Osteoblast (primary cell): ENCODE measurements around the gene STAT4. TPM values are rescaled to one million over a fixed set of nuclear protein-coding genes. Genes with fewer than 3 reads are reported as not detected.

ENCODE experiments used
- DNase-seq: peaks from one replicate; pipeline ENCODE4 v3.0.0; 2011; ENCODE audit warnings: low spot score, mixed read lengths; ENCODE audit not compliant: insufficient read length; ENCODE audit errors: missing footprints
- H2AFZ ChIP-seq: 2 replicates; pipeline ENCODE4 v1.6.0; 2011; ENCODE audit warnings: mild to moderate bottlenecking, low read length
- H3K27ac ChIP-seq: 2 replicates; pipeline ENCODE4 v1.5.1; 2011; ENCODE audit warnings: mild to moderate bottlenecking, low read depth, low read length, moderate library complexity
- H3K27me3 ChIP-seq: 2 replicates; pipeline ENCODE4 v1.6.0; 2012; ENCODE audit warnings: mild to moderate bottlenecking, control low read depth, inconsistent platforms, low read length, moderate library complexity; ENCODE audit not compliant: insufficient read depth
- H3K36me3 ChIP-seq: 2 replicates; pipeline ENCODE4 v1.5.1; 2011; ENCODE audit warnings: mild to moderate bottlenecking, low read length, control low read depth, moderate library complexity; ENCODE audit not compliant: insufficient read depth
- H3K4me1 ChIP-seq: 2 replicates; pipeline ENCODE4 v1.5.1; 2011; ENCODE audit warnings: mild to moderate bottlenecking, low read length, control low read depth, moderate library complexity; ENCODE audit not compliant: insufficient read depth
- H3K4me2 ChIP-seq: 2 replicates; pipeline ENCODE4 v1.6.0; 2011; ENCODE audit warnings: mild to moderate bottlenecking, low read length; ENCODE audit not compliant: insufficient read depth
- H3K4me3 ChIP-seq: fragments of 200-600 bp; sonication (generic); 3 replicates; pipeline ENCODE4 v1.5.1; 2012; ENCODE audit warnings: mild to moderate bottlenecking, low read length, inconsistent platforms; ENCODE audit not compliant: insufficient read depth
- H3K79me2 ChIP-seq: 2 replicates; pipeline ENCODE4 v1.6.0; 2012; ENCODE audit warnings: mild to moderate bottlenecking, low read length, control low read depth, inconsistent platforms; ENCODE audit not compliant: insufficient read depth
- H3K9me3 ChIP-seq: 2 replicates; pipeline ENCODE4 v1.5.1; 2011; ENCODE audit warnings: low read depth, low read length, control low read depth
- H4K20me1 ChIP-seq: 2 replicates; pipeline ENCODE4 v1.6.0; 2012; ENCODE audit warnings: mild to moderate bottlenecking, low read length, control low read depth; ENCODE audit not compliant: insufficient read depth
- total RNA-seq: library from RNA; depleted of rRNA; stranded (reverse); fragments of >200 nt; gene quantifications from 2 replicates; pipeline ENCODE4 v1.2.3, GENCODE V29; 2012
- TF ChIP-seq, protein P1 (sequence below): IDR thresholded peaks from 2 replicates; pipeline ENCODE4 v1.5.1; 2011; ENCODE audit warnings: mild to moderate bottlenecking, low read depth, low read length, moderate library complexity; ENCODE audit errors: extremely low read depth

Gene STAT4
- total RNA-seq, 1 donor: 16.6 TPM

DNA sequence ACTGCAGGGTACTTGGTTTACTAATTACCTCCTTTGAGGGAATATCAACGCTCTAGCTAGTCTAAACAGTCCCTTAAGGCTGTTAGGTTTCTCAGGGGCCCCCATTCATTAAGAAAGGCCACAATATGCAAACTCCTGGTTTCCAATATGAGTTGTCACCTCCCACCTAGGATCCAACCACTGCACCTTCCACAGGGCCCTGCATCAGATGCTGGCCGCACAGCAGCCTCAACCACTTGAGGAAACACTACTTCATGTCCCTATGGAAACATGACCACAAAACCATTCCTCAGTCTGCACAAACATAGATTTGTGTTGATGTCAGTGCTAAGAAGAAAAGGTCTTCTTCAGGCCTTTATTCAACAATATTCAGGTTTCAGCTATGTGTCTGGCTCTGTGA lies 40.9 kb downstream of the STAT4 start:
- no peak for DNase-seq

DNA sequence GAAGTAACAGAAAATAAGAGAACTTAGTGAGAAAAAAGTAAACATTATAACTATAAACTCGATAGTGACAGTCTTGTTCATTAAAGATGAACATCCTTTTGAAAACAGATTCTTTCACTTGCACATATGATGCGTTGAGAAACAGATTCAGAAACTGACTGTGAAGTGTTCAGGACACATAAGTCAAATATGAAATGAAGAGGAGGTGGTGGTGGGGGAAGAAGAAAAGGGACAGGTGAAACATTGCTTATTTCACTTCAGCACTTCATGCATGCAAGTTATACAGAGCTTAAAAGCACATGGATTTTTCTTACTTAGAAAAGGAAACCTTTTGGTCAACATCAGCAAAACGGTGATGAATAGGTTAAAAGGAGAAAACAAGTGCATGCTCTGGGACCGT lies 42.5 kb downstream of the STAT4 start:
- Histone ChIP-seq H3K4me3 (no peak overlapping the region), H3K9me3 (no peaks in the 10 kb centered on the region), H3K36me3 (no peaks in the 10 kb centered on the region), H3K27me3 (no peaks in the 10 kb centered on the region), H3K4me1 (peaks cover 7% of the 10 kb centered on the region), H3K4me2 (no peak overlapping the region), H4K20me1 (no peaks in the 10 kb centered on the region), H3K79me2 (no peaks in the 10 kb centered on the region), H3K27ac (no peak overlapping the region), H2AFZ (no peak overlapping the region)
- no peak for DNase-seq
- TF ChIP-seq, protein P1, sequence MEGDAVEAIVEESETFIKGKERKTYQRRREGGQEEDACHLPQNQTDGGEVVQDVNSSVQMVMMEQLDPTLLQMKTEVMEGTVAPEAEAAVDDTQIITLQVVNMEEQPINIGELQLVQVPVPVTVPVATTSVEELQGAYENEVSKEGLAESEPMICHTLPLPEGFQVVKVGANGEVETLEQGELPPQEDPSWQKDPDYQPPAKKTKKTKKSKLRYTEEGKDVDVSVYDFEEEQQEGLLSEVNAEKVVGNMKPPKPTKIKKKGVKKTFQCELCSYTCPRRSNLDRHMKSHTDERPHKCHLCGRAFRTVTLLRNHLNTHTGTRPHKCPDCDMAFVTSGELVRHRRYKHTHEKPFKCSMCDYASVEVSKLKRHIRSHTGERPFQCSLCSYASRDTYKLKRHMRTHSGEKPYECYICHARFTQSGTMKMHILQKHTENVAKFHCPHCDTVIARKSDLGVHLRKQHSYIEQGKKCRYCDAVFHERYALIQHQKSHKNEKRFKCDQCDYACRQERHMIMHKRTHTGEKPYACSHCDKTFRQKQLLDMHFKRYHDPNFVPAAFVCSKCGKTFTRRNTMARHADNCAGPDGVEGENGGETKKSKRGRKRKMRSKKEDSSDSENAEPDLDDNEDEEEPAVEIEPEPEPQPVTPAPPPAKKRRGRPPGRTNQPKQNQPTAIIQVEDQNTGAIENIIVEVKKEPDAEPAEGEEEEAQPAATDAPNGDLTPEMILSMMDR: no peak

More for the DNA sequence above, 40.9 kb downstream of the STAT4 start:
- TF ChIP-seq, protein P1: no peak
- Histone ChIP-seq H3K36me3 (no peaks in the 10 kb centered on the region), H3K27me3 (no peaks in the 10 kb centered on the region), H3K4me3 (no peak overlapping the region), H3K4me1 (peaks cover 10% of the 10 kb centered on the region), H3K9me3 (no peaks in the 10 kb centered on the region), H2AFZ (no peak overlapping the region), H3K79me2 (no peaks in the 10 kb centered on the region), H4K20me1 (no peaks in the 10 kb centered on the region), H3K27ac (no peak overlapping the region), H3K4me2 (no peak overlapping the region)

DNA sequence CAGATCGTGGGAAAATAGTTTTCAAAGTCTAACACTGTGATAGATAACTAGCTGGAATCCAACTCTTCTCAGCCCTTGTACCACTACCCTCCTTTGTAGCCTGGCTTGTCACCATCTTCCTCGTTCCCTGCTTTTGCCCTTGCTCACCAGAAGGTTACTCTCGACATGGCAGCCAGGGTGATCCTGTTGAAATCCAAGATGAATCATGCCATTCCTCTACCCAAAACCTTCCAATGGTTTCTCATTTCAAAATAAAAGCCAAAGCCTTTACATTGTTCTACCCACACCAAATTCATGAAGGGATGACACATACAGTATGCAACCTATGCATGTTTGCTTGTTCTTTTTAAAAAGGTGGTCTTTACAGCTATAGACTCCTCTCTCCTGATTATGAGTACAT lies 45.7 kb downstream of the STAT4 start:
- H3K9me3 ChIP-seq: no peaks in the 10 kb centered on the region
- peaks cover 7% of the 10 kb centered on the region for H3K4me1 ChIP-seq
- H3K4me2 ChIP-seq: no peak overlapping the region
- no peak overlapping the region for H3K4me3 ChIP-seq
- H3K27me3 ChIP-seq: no peaks in the 10 kb centered on the region
- H3K27ac ChIP-seq: no peak overlapping the region
- no peaks in the 10 kb centered on the region for H3K79me2 ChIP-seq
- no peaks in the 10 kb centered on the region for H4K20me1 ChIP-seq
- TF ChIP-seq, protein P1: no peak
- no peak for DNase-seq
- no peaks in the 10 kb centered on the region for H3K36me3 ChIP-seq
- peak overlapping the region; percentile 58 for H2AFZ ChIP-seq

DNA sequence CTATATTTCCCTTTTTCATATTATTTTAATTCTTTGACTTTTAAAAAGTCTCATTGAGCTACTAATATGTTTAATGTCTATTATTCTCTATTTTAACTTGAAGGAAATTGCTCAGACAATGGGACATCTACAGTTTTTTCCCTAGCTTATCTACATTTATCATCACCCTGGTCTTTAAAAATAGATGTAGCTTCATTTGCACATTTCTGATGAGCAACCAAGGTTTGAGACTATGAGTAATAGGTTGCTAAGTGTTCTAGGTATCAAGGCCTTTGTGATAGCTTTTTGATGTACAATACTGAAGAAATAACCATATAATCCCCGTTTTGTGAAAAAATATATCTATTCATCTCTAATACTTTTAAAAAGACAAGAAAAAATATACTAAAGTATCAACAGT lies 47.0 kb downstream of the STAT4 start:
- no peak overlapping the region for H3K4me3 ChIP-seq
- H3K9me3 ChIP-seq: no peaks in the 10 kb centered on the region
- H4K20me1 ChIP-seq: no peaks in the 10 kb centered on the region
- TF ChIP-seq, protein P1: no peak
- H3K79me2 ChIP-seq: no peaks in the 10 kb centered on the region
- H3K27me3 ChIP-seq: no peaks in the 10 kb centered on the region
- no peak overlapping the region for H3K4me2 ChIP-seq
- H2AFZ ChIP-seq: no peak overlapping the region
- H3K27ac ChIP-seq: no peak overlapping the region
- H3K4me1 ChIP-seq: peaks cover 7% of the 10 kb centered on the region
- no peaks in the 10 kb centered on the region for H3K36me3 ChIP-seq
- no peak for DNase-seq
